Upper lobe of left lung (tissue), 4 donors: Measurements from ENCODE around the gene CDH15.

Experiments
- CTCF ChIP-seq, 6 experiments: fragments of 450-650 bp in 4 of 6; fragments of 200-600 bp in 2 of 6; sonication (generic) in 2 of 6; IDR thresholded peaks; one replicate each; pipeline ENCODE4 v1.5.1; 2016 to 2019; ENCODE audit warnings: antibody characterized with exemption in 6 of 6
- POLR2A ChIP-seq, 4 donors: fragments of 450-650 bp; IDR thresholded peaks; one replicate each; pipeline ENCODE4 v1.5.1; 2016 to 2017; ENCODE audit warnings: antibody characterized with exemption in 4 of 4, mild to moderate bottlenecking in 2 of 4

GRCh38 chr16:89137666-89138512 is 33.7 kb upstream of the CDH15 start:
- TF ChIP-seq CTCF (IDR thresholded peaks at IDR 0.05) (no peak), POLR2A (IDR thresholded peaks at IDR 0.05) (no peak)
